IMR-90 (cell line): ENCODE results near the gene CAVIN1. TPM values are rescaled to one million over a fixed set of nuclear protein-coding genes. Genes with fewer than 3 reads are reported as not detected.
"Not testable (repeated sequence)": the region's sequence is repeated elsewhere in the genome, so short reads cannot be mapped to it uniquely, and the experiment has no call there.

ENCODE experiments used
- ATAC-seq: fragments of 200-7000 bp; cut with Tn5 transposase; 2 replicates; pipeline ENCODE4 v1.9.1; 2020; ENCODE audit warnings: low read depth, mild to moderate bottlenecking, moderate library complexity
- BruUV-seq: library from RNA; stranded (reverse); fragments of 400-500 nt; replicated peaks from 2 replicates; lab custom pipeline; 2021; lab: Mats Ljungman, UMichigan
- CTCF ChIA-PET: fragments of 300-600 bp; formaldehyde crosslinking; extraction: SDS; loops from one replicate; lab custom pipeline; 2021; ENCODE audit warnings: antibody characterized with exemption; lab: Yijun Ruan, JAX
- POLR2A ChIA-PET: fragments of 300-600 bp; sonication (Branson Sonifier 250); formaldehyde crosslinking; loops from one replicate; lab custom pipeline; 2022; ENCODE audit warnings: antibody characterized with exemption; ENCODE audit not compliant: unreplicated experiment; lab: Charles Lee
- DNase-seq: peaks from one replicate; pipeline ENCODE4 v3.0.0; 2013
- H2AFZ ChIP-seq: replicated peaks from 2 replicates; pipeline ENCODE3; 2013; ENCODE audit warnings: low read length, mild to moderate bottlenecking; ENCODE audit not compliant: poor library complexity
- H2AK5ac ChIP-seq: 2 replicates; pipeline ENCODE4 v1.6.1; 2013; ENCODE audit warnings: low read depth, low read length, inconsistent platforms
- H2AK9ac ChIP-seq: replicated peaks from 2 replicates; pipeline ENCODE3; 2013; ENCODE audit warnings: mild to moderate bottlenecking, low read depth, low read length, moderate library complexity; ENCODE audit not compliant: poor library complexity
- H2BK120ac ChIP-seq: 2 replicates; pipeline ENCODE4 v1.6.1; 2013; ENCODE audit warnings: low read depth, low read length, inconsistent platforms
- H2BK15ac ChIP-seq: 3 replicates; pipeline ENCODE4 v1.6.1; 2013; ENCODE audit warnings: low read depth, low read length, inconsistent platforms
- H2BK20ac ChIP-seq: 2 replicates; pipeline ENCODE4 v1.6.1; 2013; ENCODE audit warnings: low read depth, mild to moderate bottlenecking, inconsistent platforms, low read length, moderate library complexity
- H2BK5ac ChIP-seq: 2 replicates; pipeline ENCODE4 v1.6.1; 2013; ENCODE audit warnings: mild to moderate bottlenecking, low read depth, low read length, inconsistent platforms; ENCODE audit not compliant: poor library complexity, severe bottlenecking
- H3K14ac ChIP-seq: replicated peaks from 2 replicates; pipeline ENCODE4 v1.6.1; 2013; ENCODE audit warnings: low read depth, low read length, inconsistent platforms
- H3K18ac ChIP-seq: 2 replicates; pipeline ENCODE4 v1.6.1; 2013; ENCODE audit warnings: low read depth, low read length, control low read depth
- H3K23ac ChIP-seq: 2 replicates; pipeline ENCODE4 v1.6.1; 2013; ENCODE audit warnings: low read depth, low read length, inconsistent platforms
- H3K27ac ChIP-seq: 2 replicates; pipeline ENCODE4 v1.5.1; 2013; ENCODE audit warnings: mild to moderate bottlenecking, control low read depth, low read length; ENCODE audit not compliant: insufficient read depth
- H3K27me3 ChIP-seq: 2 replicates; pipeline ENCODE4 v1.6.1; 2013; ENCODE audit warnings: low read length; ENCODE audit not compliant: control insufficient read depth, insufficient read depth
- H3K36me3 ChIP-seq: 2 replicates; pipeline ENCODE4 v1.6.1; 2013; ENCODE audit warnings: low read length, mixed read lengths; ENCODE audit not compliant: control insufficient read depth, insufficient read depth
- H3K4ac ChIP-seq: 2 replicates; pipeline ENCODE4 v1.6.1; 2013; ENCODE audit warnings: low read depth, low read length, inconsistent platforms
- H3K4me1 ChIP-seq: 2 replicates; pipeline ENCODE4 v1.6.1; 2013; ENCODE audit warnings: low read length, mixed read lengths; ENCODE audit not compliant: control insufficient read depth, insufficient read depth
- H3K4me2 ChIP-seq: 2 replicates; pipeline ENCODE4 v1.6.1; 2013; ENCODE audit warnings: low read depth, mild to moderate bottlenecking, control low read depth, low read length, moderate library complexity
- H3K4me3 ChIP-seq: 2 replicates; pipeline ENCODE4 v1.5.1; 2013; ENCODE audit warnings: low read depth, mild to moderate bottlenecking, control low read depth, low read length, moderate library complexity; ENCODE audit not compliant: insufficient read depth
- H3K56ac ChIP-seq: 2 replicates; pipeline ENCODE4 v1.6.1; 2013; ENCODE audit warnings: low read length, inconsistent platforms; ENCODE audit not compliant: insufficient read depth; ENCODE audit errors: extremely low read depth
- H3K79me1 ChIP-seq, 2 experiments: 2 replicates each; pipeline ENCODE4 v1.6.1; 2013; ENCODE audit warnings: low read length in 2 of 2, inconsistent platforms in 1 of 2, low read depth in 1 of 2
- H3K9ac ChIP-seq: 2 replicates; pipeline ENCODE4 v1.6.1; 2013; ENCODE audit warnings: low read depth, low read length, control low read depth
- H3K9me1 ChIP-seq: 2 replicates; pipeline ENCODE4 v1.6.1; 2013; ENCODE audit warnings: low read length, inconsistent platforms; ENCODE audit not compliant: insufficient read depth
- H3K9me3 ChIP-seq: 2 replicates; pipeline ENCODE4 v1.6.1; 2013; ENCODE audit warnings: low read length; ENCODE audit not compliant: control insufficient read depth, insufficient read depth
- H4K20me1 ChIP-seq: 2 replicates; pipeline ENCODE4 v1.6.1; 2013; ENCODE audit warnings: low read length, inconsistent platforms; ENCODE audit not compliant: insufficient read depth
- H4K5ac ChIP-seq: 2 replicates; pipeline ENCODE4 v1.6.1; 2013; ENCODE audit warnings: mild to moderate bottlenecking, low read depth, low read length, control low read depth
- H4K8ac ChIP-seq, 2 experiments: 2 replicates each; pipeline ENCODE4 v1.6.1; 2013; ENCODE audit warnings: low read depth in 2 of 2, low read length in 2 of 2, control low read depth in 1 of 2, inconsistent platforms in 1 of 2
- H4K91ac ChIP-seq: 2 replicates; pipeline ENCODE4 v1.6.1; 2013; ENCODE audit warnings: low read depth, low read length, inconsistent platforms; ENCODE audit not compliant: insufficient read depth
- WGBS, 2 experiments: methylation state at CpG; one replicate each; pipeline versions ENCODE4 v1.1.5 to v1.1.7; 2013; ENCODE audit warnings: missing lambda C conversion rate in 2 of 2; ENCODE audit not compliant: insufficient read length in 1 of 2; ENCODE audit errors: extremely low coverage in 2 of 2; 5-methylcytosine and 5-hydroxymethylcytosine counted together
- dilution Hi-C: fragments of 300-500 bp; cut with HindIII; formaldehyde crosslinking; loops from one replicate; pipeline ENCODE4 v1.14.3; 2018; ENCODE audit warnings: low sequenced_read_pairs; ENCODE audit not compliant: unreplicated experiment
- in situ Hi-C: fragments of 300-500 bp; cut with MboI; formaldehyde crosslinking; loops from 3 replicates; pipeline ENCODE4 v1.14.3; 2019; ENCODE audit warnings: low sequenced_read_pairs, inconsistent platforms, mixed read lengths
- intact Hi-C: fragments of 100-400 bp; cut with micrococcal nuclease; formaldehyde crosslinking; loops from 2 replicates; pipeline ENCODE4 v1.10.0; 2022
- polyA plus RNA-seq, 3 experiments: library from polyadenylated mRNA; depleted of rRNA; stranded (reverse); fragments of >200 nt; gene quantifications; 2 replicates each; pipeline ENCODE4 v1.2.3, GENCODE V29; 2012; ENCODE audit warnings: low replicate concordance in 1 of 3
- total RNA-seq: library from RNA; depleted of rRNA; stranded (reverse); fragments of >200 nt; gene quantifications from 2 replicates; pipeline ENCODE4 v1.2.3, GENCODE V29; 2012

Gene CAVIN1
- total and polyA plus RNA-seq, 2 of the 4 experiments (the other 2 are of a cell fraction): 491 to 556 TPM

DNA sequence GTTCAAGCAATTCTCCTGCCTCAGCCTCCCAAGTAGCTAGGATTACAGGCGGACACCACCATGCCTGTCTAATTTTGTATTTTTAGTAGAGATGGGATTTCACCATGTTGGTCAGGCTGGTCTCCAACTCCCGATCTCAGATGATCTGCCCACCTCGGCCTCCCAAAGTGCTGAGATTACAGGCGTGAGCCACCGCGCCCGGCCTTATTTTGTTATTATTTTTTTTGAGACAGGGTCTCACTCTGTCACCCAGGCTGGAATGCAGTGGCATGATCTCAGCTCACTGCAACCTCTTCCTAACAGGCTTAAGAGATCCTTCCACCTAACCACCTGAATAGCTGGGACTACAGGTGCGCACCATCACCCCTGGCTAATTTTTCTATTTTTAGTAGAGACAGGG, 27.5 kb downstream of the CAVIN1 start:
- H2AK9ac ChIP-seq, H3K27me3 ChIP-seq, BruUV-seq, H4K91ac ChIP-seq, dilution Hi-C loops, H3K14ac ChIP-seq, H3K56ac ChIP-seq, H3K4me3 ChIP-seq, H3K18ac ChIP-seq, H4K8ac ChIP-seq, H4K5ac ChIP-seq, POLR2A ChIA-PET, H2AK5ac ChIP-seq, CTCF ChIA-PET, H3K9me1 ChIP-seq, H3K4me2 ChIP-seq, H3K4ac ChIP-seq, ATAC-seq, H2BK5ac ChIP-seq, H2BK15ac ChIP-seq, H3K36me3 ChIP-seq, DNase-seq, H3K23ac ChIP-seq, H3K9ac ChIP-seq, H2BK20ac ChIP-seq, intact Hi-C loops, H3K27ac ChIP-seq, in situ Hi-C loops, H3K9me3 ChIP-seq, H3K4me1 ChIP-seq, H2BK120ac ChIP-seq, H2AFZ ChIP-seq: not testable (repeated sequence)
- peaks cover 9 to 40% of the 10 kb centered on the region in 2 experiments for H3K79me1 ChIP-seq
- H4K20me1 ChIP-seq: peaks cover 25% of the 10 kb centered on the region
- WGBS, 2 experiments: 100% methylated on average over 1 of the region's 8 CpGs; no CpG with 5 or more reads in 1 of the 2 experiments
